Measurements from ENCODE around the gene PAK5. TPM values are rescaled to one million over a fixed set of nuclear protein-coding genes. Genes with fewer than 3 reads are reported as not detected.

Gene PAK5
- total RNA-seq, 1 donor from 2014 or later: 0.10 TPM

GRCh38 chr20:9574181-9574580 is 264.7 kb downstream of the PAK5 start:
- TF ChIP-seq CTCF (IDR thresholded peaks at IDR 0.05; ENCODE audit: unreplicated experiment): no peak
- no peak overlapping the region for H3K4me3 Mint-ChIP-seq (ENCODE audit: unreplicated experiment)
- no peak overlapping the region for H3K27ac Mint-ChIP-seq (ENCODE audit: unreplicated experiment)
- no peaks in the 10 kb centered on the region for H3K27me3 Mint-ChIP-seq (ENCODE audit: unreplicated experiment)
- peaks cover 14% of the 10 kb centered on the region for H3K4me1 Mint-ChIP-seq (ENCODE audit: unreplicated experiment)
- no peak for DNase-seq (ENCODE audit: low spot score)
- H3K36me3 Mint-ChIP-seq (ENCODE audit: low read depth, unreplicated experiment): no peaks in the 10 kb centered on the region
- H3K9me3 Mint-ChIP-seq (ENCODE audit: unreplicated experiment): no peaks in the 10 kb centered on the region

GRCh38 chr20:9573335-9574151 is 265.3 kb downstream of the PAK5 start:
- no peak for TF ChIP-seq CTCF (IDR thresholded peaks at IDR 0.05; ENCODE audit: unreplicated experiment)
- H3K27me3 Mint-ChIP-seq (ENCODE audit: unreplicated experiment): no peaks in the 10 kb centered on the region
- H3K9me3 Mint-ChIP-seq (ENCODE audit: unreplicated experiment): no peaks in the 10 kb centered on the region
- H3K4me3 Mint-ChIP-seq (ENCODE audit: unreplicated experiment): no peak overlapping the region
- no peak overlapping the region for H3K27ac Mint-ChIP-seq (ENCODE audit: unreplicated experiment)
- H3K4me1 Mint-ChIP-seq (ENCODE audit: unreplicated experiment): peaks cover 14% of the 10 kb centered on the region
- no peaks in the 10 kb centered on the region for H3K36me3 Mint-ChIP-seq (ENCODE audit: low read depth, unreplicated experiment)
- no peak for DNase-seq (ENCODE audit: low spot score)

- Mint-ChIP-seq H3K27ac (ENCODE audit: unreplicated experiment) (no peak overlapping the region), H3K27me3 (ENCODE audit: unreplicated experiment) (peaks cover 3% of the 10 kb centered on the region), H3K36me3 (ENCODE audit: low read depth, unreplicated experiment) (no peaks in the 10 kb centered on the region), H3K4me3 (ENCODE audit: unreplicated experiment) (no peak overlapping the region), H3K9me3 (ENCODE audit: unreplicated experiment) (no peaks in the 10 kb centered on the region), H3K4me1 (ENCODE audit: unreplicated experiment) (peaks cover 12% of the 10 kb centered on the region)
- TF ChIP-seq CTCF (IDR thresholded peaks at IDR 0.05; ENCODE audit: unreplicated experiment): no peak
- DNase-seq (ENCODE audit: low spot score): no peak
These were observed 266.2 kb downstream of the PAK5 start for GRCh38 chr20:9572670-9573069.

- no peak for TF ChIP-seq CTCF (IDR thresholded peaks at IDR 0.05; ENCODE audit: unreplicated experiment)
- no peak for DNase-seq (ENCODE audit: low spot score)
- Mint-ChIP-seq H3K4me3 (ENCODE audit: unreplicated experiment) (no peak overlapping the region), H3K27ac (ENCODE audit: unreplicated experiment) (no peak overlapping the region), H3K4me1 (ENCODE audit: unreplicated experiment) (peaks cover 7% of the 10 kb centered on the region), H3K36me3 (ENCODE audit: low read depth, unreplicated experiment) (no peaks in the 10 kb centered on the region), H3K27me3 (ENCODE audit: unreplicated experiment) (peaks cover 3% of the 10 kb centered on the region), H3K9me3 (ENCODE audit: unreplicated experiment) (no peaks in the 10 kb centered on the region)
These were observed 267.1 kb downstream of the PAK5 start for GRCh38 chr20:9571783-9572182.

GRCh38 chr20:9570612-9571011 is 268.3 kb downstream of the PAK5 start:
- Mint-ChIP-seq H3K27me3 (ENCODE audit: unreplicated experiment) (peaks cover 3% of the 10 kb centered on the region), H3K36me3 (ENCODE audit: low read depth, unreplicated experiment) (no peaks in the 10 kb centered on the region), H3K27ac (ENCODE audit: unreplicated experiment) (no peak overlapping the region), H3K4me3 (ENCODE audit: unreplicated experiment) (no peak overlapping the region), H3K9me3 (ENCODE audit: unreplicated experiment) (no peaks in the 10 kb centered on the region), H3K4me1 (ENCODE audit: unreplicated experiment) (peaks cover 7% of the 10 kb centered on the region)
- no peak for DNase-seq (ENCODE audit: low spot score)
- TF ChIP-seq CTCF (IDR thresholded peaks at IDR 0.05; ENCODE audit: unreplicated experiment): no peak
